PC-3 (cell line): Measurements from ENCODE around the gene HTR4.

Experiments used
- EZH2 ChIP-seq: fragments of 300-600 bp; sonication (generic); IDR thresholded peaks from one replicate; pipeline ENCODE4 v1.6.1; 2017; ENCODE audit warnings: antibody characterized with exemption, mild to moderate bottlenecking, low read length; ENCODE audit not compliant: unreplicated experiment
- EZH2phosphoT487 ChIP-seq: fragments of 300-600 bp; sonication (generic); IDR thresholded peaks from 2 replicates; pipeline ENCODE4 v1.6.1; 2018; ENCODE audit warnings: mild to moderate bottlenecking, antibody characterized with exemption, low read length, borderline replicate concordance
- TF ChIP-seq, protein P1 (sequence below): fragments of 300-600 bp; sonication (generic); conservative IDR thresholded peaks from 2 replicates; pipeline ENCODE4 v1.5.1; 2017; ENCODE audit warnings: antibody characterized with exemption, low read depth, mild to moderate bottlenecking, low read length

DNA sequence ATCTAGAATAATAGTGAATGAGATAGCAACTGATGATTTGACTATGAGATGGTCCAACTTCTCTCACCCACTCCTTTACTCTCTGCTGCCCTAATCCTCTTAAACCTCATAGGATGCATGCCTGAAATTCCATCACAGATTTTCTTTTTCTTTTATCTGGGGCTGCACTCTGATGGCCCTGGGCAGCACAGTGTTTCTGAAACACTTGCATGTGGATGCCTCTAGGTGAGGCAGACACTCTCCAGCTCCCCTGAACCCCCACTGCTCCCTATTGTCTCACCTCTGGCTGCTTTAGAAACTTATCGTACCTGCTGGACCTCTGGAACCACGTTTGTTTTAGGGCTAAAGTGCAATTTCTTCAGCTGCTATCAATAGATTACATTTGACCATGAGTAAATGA lies 67.5 kb downstream of the HTR4 start:
- TF ChIP-seq EZH2phosphoT487 (no peak), EZH2 (no peak)
- TF ChIP-seq, protein P1, sequence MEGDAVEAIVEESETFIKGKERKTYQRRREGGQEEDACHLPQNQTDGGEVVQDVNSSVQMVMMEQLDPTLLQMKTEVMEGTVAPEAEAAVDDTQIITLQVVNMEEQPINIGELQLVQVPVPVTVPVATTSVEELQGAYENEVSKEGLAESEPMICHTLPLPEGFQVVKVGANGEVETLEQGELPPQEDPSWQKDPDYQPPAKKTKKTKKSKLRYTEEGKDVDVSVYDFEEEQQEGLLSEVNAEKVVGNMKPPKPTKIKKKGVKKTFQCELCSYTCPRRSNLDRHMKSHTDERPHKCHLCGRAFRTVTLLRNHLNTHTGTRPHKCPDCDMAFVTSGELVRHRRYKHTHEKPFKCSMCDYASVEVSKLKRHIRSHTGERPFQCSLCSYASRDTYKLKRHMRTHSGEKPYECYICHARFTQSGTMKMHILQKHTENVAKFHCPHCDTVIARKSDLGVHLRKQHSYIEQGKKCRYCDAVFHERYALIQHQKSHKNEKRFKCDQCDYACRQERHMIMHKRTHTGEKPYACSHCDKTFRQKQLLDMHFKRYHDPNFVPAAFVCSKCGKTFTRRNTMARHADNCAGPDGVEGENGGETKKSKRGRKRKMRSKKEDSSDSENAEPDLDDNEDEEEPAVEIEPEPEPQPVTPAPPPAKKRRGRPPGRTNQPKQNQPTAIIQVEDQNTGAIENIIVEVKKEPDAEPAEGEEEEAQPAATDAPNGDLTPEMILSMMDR = no peak
